ENCODE measurements around the gene NFIA. TPM values are rescaled to one million over a fixed set of nuclear protein-coding genes. Genes with fewer than 3 reads are reported as not detected.

The NFIA gene
- total and polyA plus RNA-seq, 9 of the 15 experiments (the other 6 are each of a cell fraction or from before 2014, with no cell fraction given), result 5.3 to 24.9 (median 9.8) TPM

GRCh38 chr1:61253059-61253735 is 170.8 kb downstream of the NFIA start (continued):
- TF ChIP-seq E2F1 (CRISPR knock-in tag; IDR thresholded peaks at IDR 0.05) (no peak), ZBTB1 (CRISPR knock-in tag; IDR thresholded peaks at IDR 0.05; ENCODE audit: borderline replicate concordance, low read depth) (no peak), RBM17 (IDR thresholded peaks at IDR 0.05; ENCODE audit: borderline replicate concordance, low read depth, low read length) (no peak), SMAD2 (IDR thresholded peaks at IDR 0.05; ENCODE audit: low read depth, low read length) (no peak), SRSF1 (IDR thresholded peaks at IDR 0.05; ENCODE audit: low read depth, low read length) (no peak), NCOA6 (IDR thresholded peaks at IDR 0.05) (no peak), POLR2G (IDR thresholded peaks at IDR 0.05; ENCODE audit: low read depth, low read length) (peak; percentile 18; the same call in 1 of the 2 replicates), SMARCE1 (IDR thresholded peaks at IDR 0.05) (no peak; the same call in 1 of the 2 replicates), ARID1B (IDR thresholded peaks at IDR 0.05) (peak; percentile 56; the same call in 1 of the 2 replicates), ZNF717 (CRISPR knock-in tag; IDR thresholded peaks at IDR 0.05) (no peak), ZNF76 (CRISPR knock-in tag; IDR thresholded peaks at IDR 0.05; ENCODE audit: borderline replicate concordance) (0 out of 2 replicates have a peak, but pooled peaks have one; percentile 42), ZNF583 (CRISPR knock-in tag; IDR thresholded peaks at IDR 0.05) (peak; percentile 73), E2F6 (IDR thresholded peaks at IDR 0.05; ENCODE audit: borderline replicate concordance in 1 of 2, extremely low read depth in 1 of 2, insufficient read depth in 1 of 2, insufficient read length in 1 of 2, low read depth in 1 of 2, low read length in 1 of 2, poor library complexity in 1 of 2, severe bottlenecking in 1 of 2) (peak; percentile 44 to 47), ZBTB33 (CRISPR knock-in tag; IDR thresholded peaks at IDR 0.05) (peak; percentile 55; the same call in 1 of the 2 replicates)
